Measurements from ENCODE around the gene PCNA.
A peak's percentile ranks its signal among the peaks of the same experiment; 100 is the strongest.
"Not testable (repeated sequence)": the region's sequence is repeated elsewhere in the genome, so short reads cannot be mapped to it uniquely, and the experiment has no call there.

PCNA gene

GRCh38 chr20:5095931-5096330, 23.8 kb downstream of the PCNA start:
- no peak for DNase-seq

DNA sequence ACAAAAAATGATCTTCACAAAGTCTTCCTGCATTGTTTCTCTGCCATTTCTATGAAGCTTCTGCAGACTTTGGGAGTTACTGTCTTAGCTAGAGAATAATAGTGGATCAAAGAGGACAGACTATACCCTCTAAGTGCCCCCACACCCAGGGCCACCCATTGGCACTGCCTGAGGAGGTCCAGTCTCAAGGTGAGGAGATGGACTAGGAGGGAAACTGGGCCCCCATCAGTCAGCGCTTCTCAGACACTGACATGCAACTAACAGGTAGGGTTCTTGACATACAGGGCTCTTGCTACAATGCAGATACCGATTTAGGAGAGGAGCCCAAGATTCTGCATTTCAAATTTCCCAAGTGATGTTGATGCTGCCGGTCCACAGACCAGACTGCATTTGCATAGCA, 24.3 kb downstream of the PCNA start:
- no peak for DNase-seq

DNA sequence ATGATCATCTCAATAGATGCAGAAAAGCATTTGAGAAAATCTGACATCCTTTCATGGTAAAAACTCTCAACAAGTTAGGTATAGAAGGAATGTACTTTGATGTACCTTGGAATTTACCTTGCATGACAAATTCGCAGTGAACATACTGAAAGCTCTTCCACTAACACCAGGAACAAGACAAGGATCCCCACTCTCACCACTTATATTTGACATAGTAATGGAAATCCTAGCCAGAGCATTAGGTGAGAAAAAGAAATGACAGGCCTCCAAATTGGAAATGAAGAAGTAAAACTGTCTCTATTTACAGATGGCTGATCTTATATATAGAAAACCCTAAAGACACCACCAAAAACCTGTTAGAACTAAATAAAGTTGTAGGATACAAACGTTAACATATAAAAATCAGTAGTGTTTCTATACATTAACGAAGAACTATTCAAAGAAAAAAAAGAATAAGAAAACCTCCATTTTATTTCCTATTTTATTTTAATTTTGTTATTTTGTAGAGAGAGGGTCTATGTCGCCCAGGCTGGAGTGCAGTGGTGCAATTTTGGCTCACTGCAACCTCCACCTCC, 26.9 kb downstream of the PCNA start:
- no peak for DNase-seq

- DNase-seq = no peak
These were observed 27.9 kb downstream of the PCNA start for GRCh38 chr20:5091902-5092301.

DNA sequence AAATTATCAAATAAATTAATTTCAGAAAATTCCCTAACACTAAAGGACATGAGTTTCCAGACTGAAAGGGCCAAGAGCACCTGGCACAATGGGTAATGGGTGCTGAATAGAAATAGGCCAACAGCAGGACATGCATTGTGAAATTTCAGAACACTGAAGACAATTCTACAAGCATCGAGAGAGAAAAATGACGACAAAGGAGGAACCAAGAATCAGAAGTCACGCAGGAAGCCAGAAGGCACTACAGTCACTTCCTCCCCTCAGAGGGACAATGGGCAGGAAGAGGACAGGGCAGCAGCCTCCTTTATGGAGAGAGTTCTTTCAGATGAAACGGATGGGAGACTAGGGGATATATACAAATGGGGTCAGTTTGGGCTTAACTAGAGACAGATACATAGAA, 29.6 kb downstream of the PCNA start:
- no peak for DNase-seq

GRCh38 chr20:5088688-5089087, 31.1 kb downstream of the PCNA start:
- DNase-seq = no peak

DNA sequence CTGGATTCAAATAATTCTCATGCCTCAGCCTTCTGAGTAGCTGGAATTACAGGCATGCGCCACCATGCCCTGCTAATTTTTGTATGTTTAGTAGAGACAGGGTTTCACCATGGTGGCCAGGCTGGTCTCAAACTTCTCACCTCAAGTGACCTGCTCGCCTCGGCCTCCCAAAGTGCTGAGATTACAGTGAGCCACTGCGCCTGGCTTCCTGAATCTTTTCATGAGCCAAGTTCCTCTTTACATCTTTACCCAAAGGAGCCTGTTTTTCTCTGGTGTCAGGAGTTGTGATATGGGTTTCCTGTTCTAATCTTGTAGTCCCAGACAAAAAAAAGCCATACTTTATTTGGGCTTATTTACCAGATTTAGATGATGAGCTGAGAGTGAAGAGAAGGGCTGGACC, 34.4 kb downstream of the PCNA start:
- no peak for DNase-seq

- DNase-seq = peak; percentile 38 to 40
These were observed 39.3 kb downstream of the PCNA start for GRCh38 chr20:5080384-5080877.

DNA sequence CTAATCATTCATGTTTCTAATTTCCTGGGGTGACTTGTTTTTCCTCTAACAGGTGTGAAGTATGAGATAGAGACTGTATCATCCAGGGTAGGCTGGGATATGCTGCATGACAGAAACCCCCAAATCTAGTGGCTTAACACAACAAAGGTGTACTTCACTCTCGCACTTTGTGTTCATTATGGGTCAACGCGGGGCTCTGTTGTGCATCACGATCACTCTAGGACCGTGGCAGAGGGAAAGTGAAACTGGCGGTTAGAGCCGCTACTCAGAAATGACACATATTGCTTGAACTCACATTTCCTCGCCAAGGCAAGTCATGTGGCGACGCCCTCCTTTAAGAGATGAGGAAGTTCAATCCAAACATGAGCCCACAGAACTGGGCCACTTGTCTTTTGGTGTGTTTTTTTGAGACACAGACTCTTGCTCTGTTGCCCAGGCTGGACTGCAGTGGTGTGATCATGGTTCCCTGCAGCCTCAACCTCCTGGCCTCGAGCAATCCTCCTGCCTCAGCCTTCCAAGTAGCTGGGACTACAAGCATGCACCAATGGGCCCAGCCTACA, 41.3 kb downstream of the PCNA start:
- DNase-seq = peak; percentile 81 to 82

DNA sequence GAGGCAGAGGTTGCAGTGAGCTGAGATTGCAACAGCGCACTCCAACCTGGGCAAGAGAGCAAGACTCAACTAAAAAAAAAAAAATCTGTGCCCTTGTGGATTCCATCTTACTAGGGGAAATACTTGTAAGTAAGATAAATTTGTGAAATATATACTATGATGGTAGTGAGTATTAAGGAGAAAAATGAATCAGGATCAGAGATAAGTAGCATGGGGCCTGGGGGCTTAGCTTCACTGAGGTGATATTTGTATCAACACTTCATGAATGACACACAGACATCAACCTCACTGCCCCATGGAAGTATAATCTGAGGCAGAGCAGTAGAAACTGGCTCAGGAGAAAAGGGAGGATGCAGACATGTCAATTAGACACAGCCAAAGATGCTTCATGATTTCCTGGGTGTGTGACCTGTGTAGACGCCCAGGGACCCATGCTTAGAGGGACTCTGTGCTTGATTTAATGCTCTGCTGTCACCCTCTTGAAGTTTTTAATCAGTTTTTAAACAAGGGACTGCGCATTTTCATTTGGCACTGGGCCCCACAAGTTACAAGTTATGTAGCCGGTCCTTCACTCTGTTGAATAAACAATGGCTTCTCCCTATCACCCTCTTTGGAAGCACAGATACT, 41.9 kb downstream of the PCNA start:
- DNase-seq = peak; percentile 34 to 42

- DNase-seq = not testable (repeated sequence)
These were observed 42.8 kb downstream of the PCNA start for GRCh38 chr20:5076913-5077312.

- DNase-seq = no peak
These were observed 45.5 kb downstream of the PCNA start for GRCh38 chr20:5074232-5074674.

DNA sequence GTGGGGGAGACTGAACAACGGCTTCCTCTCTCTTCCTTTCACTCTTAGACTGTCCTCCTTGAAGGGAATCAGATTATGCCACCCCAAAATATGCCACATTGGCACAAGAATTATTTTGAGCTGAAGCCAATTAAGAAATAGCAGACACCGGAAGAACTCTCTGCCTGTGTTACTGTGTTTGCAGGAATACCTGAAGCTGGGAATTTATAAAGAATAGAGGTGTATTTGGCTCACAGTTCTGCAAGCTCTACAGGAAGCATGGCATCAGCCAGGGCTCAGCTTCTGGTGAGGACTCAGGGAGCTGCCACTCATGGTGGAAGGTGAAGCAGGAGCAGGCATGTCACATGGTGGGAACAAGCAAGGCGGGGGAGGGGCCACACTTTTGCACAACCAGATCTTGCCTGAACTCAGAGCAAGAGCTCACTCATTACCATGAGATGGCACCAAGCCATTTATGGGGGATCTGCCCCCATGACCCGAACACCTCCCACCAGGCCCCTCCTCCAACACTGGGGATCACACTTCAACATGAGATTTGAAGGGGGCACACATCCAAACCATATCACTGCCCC, 46.0 kb downstream of the PCNA start:
- DNase-seq = no peak

DNA sequence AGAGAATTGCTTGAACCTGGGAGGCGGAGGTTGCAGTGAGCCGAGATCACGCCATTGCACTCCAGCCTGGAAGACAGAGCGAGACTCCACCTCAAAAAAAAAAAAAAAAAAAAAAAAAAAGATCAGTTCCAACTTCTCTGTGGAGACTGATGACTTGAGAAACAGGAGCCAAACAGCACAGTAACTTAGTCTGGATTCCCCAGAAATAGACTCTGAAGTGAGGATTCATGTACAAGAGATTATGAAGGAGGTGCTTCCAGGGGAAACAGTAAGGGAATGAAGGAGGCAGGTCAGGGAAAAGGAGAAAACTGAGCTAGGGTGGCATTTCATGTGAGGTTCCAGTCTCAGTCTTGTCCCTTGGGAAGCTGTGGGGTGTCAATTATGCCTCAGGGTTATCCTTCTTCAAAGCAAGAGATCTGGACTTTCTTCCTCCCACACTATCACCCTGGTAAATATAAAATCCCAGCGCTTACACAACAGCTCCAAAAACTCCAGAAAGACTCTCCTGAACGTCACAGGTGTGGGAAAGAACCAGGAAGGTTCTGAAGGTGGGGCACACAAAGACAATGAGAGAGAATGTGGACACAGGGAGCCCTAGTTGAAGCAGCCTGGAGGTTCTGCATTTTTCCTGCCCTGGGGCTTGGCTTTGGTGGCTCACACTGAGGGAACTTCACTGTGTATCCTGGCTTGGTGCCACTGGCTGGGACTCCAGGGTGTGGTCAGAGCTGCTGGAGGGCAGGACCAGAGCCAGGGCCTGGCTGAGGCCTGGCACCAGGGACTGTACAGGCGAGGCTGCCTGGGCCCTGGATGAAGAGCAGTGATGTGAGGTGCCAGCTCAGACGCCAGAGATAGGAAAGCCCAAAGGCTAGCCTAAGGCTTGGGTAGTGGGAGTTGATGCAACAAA, 46.8 kb downstream of the PCNA start:
- DNase-seq = no peak

DNA sequence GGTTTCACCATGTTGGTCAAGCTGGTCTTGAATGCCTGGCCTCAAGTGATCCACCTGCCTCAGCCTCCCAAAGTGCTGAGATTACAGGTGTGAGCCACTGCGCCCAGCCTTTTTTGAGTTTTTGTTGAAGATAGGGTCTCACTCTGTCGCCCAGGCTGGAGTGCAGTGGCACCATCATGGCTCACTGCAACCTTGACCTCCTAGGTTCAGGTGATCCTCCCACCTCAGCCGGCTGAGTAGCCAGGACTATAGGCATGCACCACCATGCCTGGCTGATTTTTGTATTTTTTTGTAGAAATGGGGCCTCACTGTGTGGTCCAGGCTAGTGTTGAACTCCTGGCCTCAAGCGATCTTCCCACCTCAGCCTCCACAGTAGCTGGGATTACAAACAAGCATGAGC, 47.8 kb downstream of the PCNA start:
- not testable (repeated sequence) for DNase-seq

DNA sequence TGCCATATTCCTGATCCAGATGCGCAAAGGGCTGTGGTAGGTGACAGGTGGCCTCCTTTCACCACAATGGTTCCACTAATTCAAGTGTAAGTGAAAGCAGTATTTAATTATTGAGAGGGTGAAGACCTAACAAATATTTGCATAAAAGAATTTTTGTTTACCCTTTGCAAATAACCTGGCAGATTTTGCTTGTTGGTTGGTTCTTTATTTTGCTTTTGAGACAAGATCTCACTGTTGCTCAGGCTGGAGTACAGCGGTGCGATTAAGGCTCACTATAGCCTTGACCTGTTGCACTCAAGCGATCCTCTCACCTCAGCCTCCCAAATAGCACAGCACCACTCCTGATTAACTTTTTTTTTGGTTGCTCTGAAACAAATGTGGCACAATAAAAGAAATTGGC, 49.2 kb downstream of the PCNA start:
- no peak for DNase-seq

- DNase-seq = no peak
These were observed 49.7 kb downstream of the PCNA start for GRCh38 chr20:5070081-5070480.

- no peak for DNase-seq
These were observed 50.5 kb downstream of the PCNA start for GRCh38 chr20:5069141-5069806.

DNA sequence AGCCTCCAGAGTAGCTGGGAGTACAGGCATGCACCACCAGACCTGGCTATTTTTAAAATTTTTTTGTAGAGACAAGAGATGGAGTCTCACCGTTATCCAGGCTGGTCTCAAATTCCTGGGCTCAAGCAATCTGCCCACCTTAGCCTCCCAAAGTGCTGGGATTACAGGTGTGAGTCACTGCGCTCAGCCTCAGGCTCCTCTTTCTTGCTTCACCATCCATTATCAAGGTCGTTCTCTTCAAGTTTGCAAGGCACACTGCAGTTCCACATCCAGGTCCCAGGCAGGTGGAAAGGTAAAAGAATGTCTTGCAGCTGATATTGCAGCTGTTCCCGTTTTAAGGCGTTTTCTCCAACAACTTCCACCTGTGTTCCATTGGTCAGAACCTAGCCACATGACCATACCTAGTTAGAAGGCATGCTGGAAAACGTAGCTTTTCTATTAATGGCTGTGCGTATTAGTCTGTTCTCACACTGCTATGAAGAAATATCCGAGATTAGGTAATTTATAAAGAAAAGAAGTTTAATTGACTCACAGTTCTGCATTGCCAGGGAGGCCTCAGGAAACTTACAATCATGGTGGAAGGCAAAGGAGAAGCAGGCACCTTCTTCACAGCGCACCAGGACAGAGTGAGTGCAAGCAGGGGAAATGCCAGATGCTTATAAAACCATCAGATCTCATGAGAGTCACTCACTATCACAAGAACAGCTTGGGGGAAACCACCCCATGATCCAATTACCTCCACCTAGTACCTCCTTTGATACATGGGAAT, 51.7 kb downstream of the PCNA start:
- DNase-seq = no peak

GRCh38 chr20:5065879-5066383, 53.8 kb downstream of the PCNA start:
- DNase-seq = peak in 1 of 2 experiments; percentile 31

DNA sequence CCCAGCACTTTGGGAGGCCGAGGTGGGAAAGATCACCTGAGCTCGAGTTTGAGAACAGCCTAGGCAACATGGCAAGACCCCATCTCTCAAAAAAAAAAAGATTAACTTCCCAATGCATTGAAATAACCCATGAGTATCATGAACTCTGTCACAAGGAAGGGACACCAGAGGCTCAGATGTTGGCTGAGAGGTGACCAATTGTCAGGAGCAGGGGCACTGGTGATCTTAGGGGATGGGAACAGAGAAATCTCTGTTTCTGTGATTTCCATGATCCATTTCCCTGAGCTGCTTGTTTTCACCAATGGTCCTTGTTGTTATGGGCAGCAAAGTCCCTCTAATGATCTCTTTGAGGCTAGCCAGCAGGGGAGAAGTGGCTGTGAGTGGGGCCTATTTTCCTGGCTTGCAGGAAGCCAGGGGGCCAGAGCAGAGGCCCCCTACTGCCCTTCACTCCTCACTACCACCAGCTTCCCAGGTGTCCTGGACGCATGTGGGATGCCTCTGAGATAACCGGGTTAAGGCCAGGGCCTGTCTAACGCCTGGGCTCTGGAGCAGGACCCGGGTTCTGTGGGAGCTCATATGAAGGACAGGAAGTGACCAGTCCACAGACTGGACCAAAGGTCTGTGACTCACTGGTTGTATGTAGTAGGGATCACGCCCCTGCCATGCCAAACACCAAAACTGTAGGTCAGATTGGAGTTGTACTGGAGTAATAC, 54.4 kb downstream of the PCNA start:
- DNase-seq = no peak
